NCI-H187 treated with DMSO at 0.1 percent for 48 hours (cell line): ENCODE measurements around the gene NHSL1.

Experiments used
- DNase-seq: peaks from one replicate; lab custom pipeline; 2025; lab: John Stamatoyannopoulos, UW

NHSL1 gene

GRCh38 chr6:138522611-138523010 lies 23.3 kb upstream of the NHSL1 start:
- no peak for DNase-seq

- no peak for DNase-seq
These were observed 22.5 kb upstream of the NHSL1 start for GRCh38 chr6:138521790-138522189.

GRCh38 chr6:138520463-138520862 lies 21.2 kb upstream of the NHSL1 start:
- DNase-seq, result no peak

GRCh38 chr6:138518054-138518453 lies 18.8 kb upstream of the NHSL1 start:
- no peak for DNase-seq

GRCh38 chr6:138517635-138518034 lies 18.3 kb upstream of the NHSL1 start:
- no peak for DNase-seq

- DNase-seq, result no peak
These were observed 16.5 kb upstream of the NHSL1 start for GRCh38 chr6:138515657-138516248.

GRCh38 chr6:138514860-138515540 lies 15.7 kb upstream of the NHSL1 start:
- DNase-seq, result no peak

- no peak for DNase-seq
These were observed 13.3 kb upstream of the NHSL1 start for GRCh38 chr6:138512609-138513008.

- DNase-seq, result no peak
These were observed 10.8 kb upstream of the NHSL1 start for GRCh38 chr6:138510093-138510492.

- DNase-seq, result peak; percentile 19
These were observed 10.1 kb upstream of the NHSL1 start for GRCh38 chr6:138509371-138509770.

- no peak for DNase-seq
These were observed 9.3 kb upstream of the NHSL1 start for GRCh38 chr6:138508676-138508988.

GRCh38 chr6:138507977-138508675 lies 8.8 kb upstream of the NHSL1 start:
- DNase-seq, result no peak

GRCh38 chr6:138504764-138505689 lies 5.7 kb upstream of the NHSL1 start:
- DNase-seq, result no peak

GRCh38 chr6:138503881-138504680 lies 4.8 kb upstream of the NHSL1 start:
- DNase-seq, result no peak

GRCh38 chr6:138502546-138502945 lies 3.3 kb upstream of the NHSL1 start:
- no peak for DNase-seq

GRCh38 chr6:138500867-138501446 lies 1.7 kb upstream of the NHSL1 start:
- no peak for DNase-seq

GRCh38 chr6:138500045-138500665 lies 861 bp upstream of the NHSL1 start:
- no peak for DNase-seq

GRCh38 chr6:138498629-138499302 lies 528 bp downstream of the NHSL1 start:
- DNase-seq, result no peak

GRCh38 chr6:138497286-138497685 lies 2.0 kb downstream of the NHSL1 start:
- no peak for DNase-seq

GRCh38 chr6:138494312-138494711 lies 5.0 kb downstream of the NHSL1 start:
- no peak for DNase-seq
